IPS DF 6.9 (cell line): ENCODE data around the gene AMPH.
"Not testable (repeated sequence)": the region's sequence is repeated elsewhere in the genome, so short reads cannot be mapped to it uniquely, and the experiment has no call there.

Experiments
- DNase-seq: peaks from one replicate; pipeline ENCODE4 v3.0.0-alpha.2; 2013; ENCODE audit warnings: low read depth, low spot score
- H3K27ac ChIP-seq: one replicate; pipeline ENCODE4 v1.5.1; 2013; ENCODE audit warnings: low read length, control low read depth
- H3K27me3 ChIP-seq: 2 replicates; pipeline ENCODE4 v1.6.1; 2013; ENCODE audit warnings: mild to moderate bottlenecking, low read length; ENCODE audit not compliant: control insufficient read depth, insufficient read depth
- H3K36me3 ChIP-seq: 2 replicates; pipeline ENCODE4 v1.6.1; 2013; ENCODE audit warnings: low read length; ENCODE audit not compliant: control insufficient read depth, insufficient read depth
- H3K4me1 ChIP-seq: 2 replicates; pipeline ENCODE4 v1.6.1; 2013; ENCODE audit warnings: low read length; ENCODE audit not compliant: control insufficient read depth, insufficient read depth
- H3K4me3 ChIP-seq: 2 replicates; pipeline ENCODE4 v1.5.1; 2013; ENCODE audit warnings: mild to moderate bottlenecking, low read length
- H3K9me3 ChIP-seq: 2 replicates; pipeline ENCODE4 v1.6.1; 2013; ENCODE audit warnings: low read length, inconsistent platforms; ENCODE audit not compliant: control insufficient read depth, insufficient read depth
- WGBS: extraction: QIAGEN DNeasy Blood & Tissue Kit; methylation state at CpG from one replicate; pipeline ENCODE4 v1.1.7; 2013; ENCODE audit warnings: mixed read lengths, missing lambda C conversion rate; ENCODE audit not compliant: insufficient read length, insufficient coverage; 5-methylcytosine and 5-hydroxymethylcytosine counted together

Gene AMPH

GRCh38 chr7:38375453-38375852, 255.7 kb downstream of the AMPH start:
- Histone ChIP-seq H3K27me3 (no peaks in the 10 kb centered on the region), H3K9me3 (no peaks in the 10 kb centered on the region), H3K4me1 (no peaks in the 10 kb centered on the region), H3K27ac (no peak overlapping the region), H3K4me3 (no peak overlapping the region), H3K36me3 (no peaks in the 10 kb centered on the region)
- DNase-seq: no peak
- WGBS: no CpG with 5 or more reads among the region's 4 CpGs

DNA sequence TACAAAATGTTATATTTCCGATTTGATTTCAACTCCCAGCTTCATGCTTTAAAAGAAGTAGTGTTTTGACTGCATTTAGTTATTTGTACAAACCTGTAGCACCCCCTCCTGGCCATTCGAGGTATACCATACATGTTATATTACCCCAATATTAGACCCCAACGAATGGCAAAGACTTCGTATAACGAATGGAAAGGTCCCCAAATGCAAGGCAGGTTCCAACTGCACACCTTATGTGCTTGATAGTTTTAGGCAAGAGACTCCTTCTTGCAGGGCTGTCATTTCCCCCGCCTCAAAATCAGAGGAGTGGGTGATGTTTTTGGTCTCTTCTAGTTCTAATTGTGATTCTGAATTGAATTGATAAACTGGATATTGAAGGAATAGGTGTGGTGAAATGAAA, 256.7 kb downstream of the AMPH start:
- H3K27ac ChIP-seq: no peak overlapping the region
- H3K36me3 ChIP-seq: no peaks in the 10 kb centered on the region
- no peaks in the 10 kb centered on the region for H3K27me3 ChIP-seq
- no peak for DNase-seq
- no peaks in the 10 kb centered on the region for H3K9me3 ChIP-seq
- H3K4me3 ChIP-seq: no peak overlapping the region
- WGBS: no CpG with 5 or more reads among the region's 6 CpGs
- H3K4me1 ChIP-seq: no peaks in the 10 kb centered on the region; the same call in 1 of the 2 replicates

DNA sequence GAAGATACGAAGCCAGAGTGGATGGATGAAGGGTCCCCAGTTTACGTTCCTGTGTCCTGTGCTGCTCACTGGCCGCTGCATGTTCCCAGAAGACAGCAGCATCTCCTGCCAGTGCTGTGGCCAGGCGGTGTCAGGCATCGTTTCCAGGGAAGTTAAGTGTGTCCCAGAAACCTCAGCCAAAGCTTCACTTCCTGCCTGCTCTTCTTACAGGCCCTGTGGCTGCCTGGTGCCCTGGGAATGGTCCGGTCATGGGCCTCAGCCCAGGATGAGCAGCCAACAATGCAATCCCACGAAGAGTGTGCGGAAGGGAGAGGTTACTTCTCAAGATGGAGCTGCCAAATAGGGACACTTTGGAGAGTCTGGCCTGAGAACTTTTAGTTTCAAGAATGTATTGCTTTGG, 258.0 kb downstream of the AMPH start:
- no peak for DNase-seq
- no peak overlapping the region for H3K27ac ChIP-seq
- no CpG with 5 or more reads among the region's 8 CpGs for WGBS
- H3K36me3 ChIP-seq: no peaks in the 10 kb centered on the region
- no peak overlapping the region for H3K4me3 ChIP-seq
- H3K4me1 ChIP-seq: peaks cover 1% of the 10 kb centered on the region; the same call in 1 of the 2 replicates
- no peaks in the 10 kb centered on the region for H3K27me3 ChIP-seq
- H3K9me3 ChIP-seq: no peaks in the 10 kb centered on the region

- Histone ChIP-seq H3K9me3 (no peaks in the 10 kb centered on the region), H3K27me3 (no peaks in the 10 kb centered on the region), H3K4me1 (peaks cover 1% of the 10 kb centered on the region; the same call in 1 of the 2 replicates), H3K27ac (no peak overlapping the region), H3K4me3 (no peak overlapping the region), H3K36me3 (no peaks in the 10 kb centered on the region)
- DNase-seq: no peak
- no CpG with 5 or more reads among the region's 7 CpGs for WGBS
Measured at GRCh38 chr7:38372290-38372689, 258.9 kb downstream of the AMPH start.

DNA sequence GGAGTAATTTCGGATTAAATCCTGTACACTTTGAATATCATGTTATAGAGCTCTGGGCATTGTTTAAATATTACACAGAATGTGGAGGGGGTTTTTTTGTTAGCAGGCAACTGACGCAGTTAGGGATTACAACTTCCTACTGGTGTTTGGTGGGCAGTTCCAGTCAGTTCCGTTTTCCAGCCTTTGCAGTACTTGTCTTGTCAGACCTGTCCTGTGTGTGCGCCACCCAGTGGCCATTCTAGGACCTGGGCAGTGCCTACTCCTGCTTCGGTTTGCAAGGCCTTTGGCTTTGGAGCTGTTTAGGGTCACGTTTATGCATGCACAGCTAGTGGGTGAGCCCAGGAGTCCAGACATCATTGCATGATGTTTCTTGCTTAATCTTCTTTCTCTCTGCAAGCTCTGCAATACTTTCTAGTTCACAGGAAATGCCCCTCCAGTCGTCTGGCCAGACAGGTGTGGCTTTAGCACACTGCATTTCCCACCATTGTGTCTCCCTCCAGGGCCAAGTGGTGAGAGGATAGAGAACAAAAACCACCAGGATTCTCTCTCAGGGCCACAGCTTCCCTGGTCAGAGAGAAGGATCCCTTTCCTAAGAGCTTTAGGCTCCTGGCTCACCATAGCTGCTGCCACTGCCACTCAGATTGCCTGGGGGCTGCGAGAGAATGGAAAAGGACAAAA, 261.2 kb downstream of the AMPH start:
- Histone ChIP-seq H3K36me3 (no peaks in the 10 kb centered on the region), H3K4me3 (no peak overlapping the region), H3K27ac (no peak overlapping the region), H3K4me1 (peaks cover 1% of the 10 kb centered on the region; the same call in 1 of the 2 replicates), H3K9me3 (no peaks in the 10 kb centered on the region), H3K27me3 (no peaks in the 10 kb centered on the region)
- no peak for DNase-seq
- no CpG with 5 or more reads among the region's 8 CpGs for WGBS

DNA sequence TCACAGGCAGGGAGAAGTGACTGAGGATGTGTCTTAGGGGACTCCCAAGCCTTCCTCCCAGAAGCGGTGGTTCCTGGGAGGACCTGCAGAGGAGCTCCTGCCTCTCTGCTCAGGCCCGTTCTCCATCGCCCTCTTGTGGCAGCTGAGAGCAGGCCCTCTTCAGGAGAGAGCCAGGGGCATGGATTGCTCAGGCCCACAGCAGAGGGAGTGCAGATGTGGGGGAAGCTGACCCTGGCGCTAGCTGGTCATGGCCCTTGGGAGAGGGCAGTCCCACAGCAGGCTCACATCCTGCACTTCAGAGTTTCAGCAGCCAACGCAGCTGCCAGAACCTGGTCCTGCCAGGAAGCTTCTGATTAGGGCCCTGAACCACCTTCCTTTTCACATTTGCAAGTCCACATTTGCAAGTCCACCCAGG, 263.0 kb downstream of the AMPH start:
- no peak overlapping the region for H3K27ac ChIP-seq

GRCh38 chr7:38367301-38367890, 263.8 kb downstream of the AMPH start:
- H3K9me3 ChIP-seq: no peaks in the 10 kb centered on the region
- no peak for DNase-seq
- H3K4me3 ChIP-seq: no peak overlapping the region
- no peaks in the 10 kb centered on the region for H3K36me3 ChIP-seq
- H3K4me1 ChIP-seq: peaks cover 1% of the 10 kb centered on the region; the same call in 1 of the 2 replicates
- no CpG with 5 or more reads among the region's 1 CpG for WGBS
- H3K27ac ChIP-seq: no peak overlapping the region
- H3K27me3 ChIP-seq: no peaks in the 10 kb centered on the region

More for the DNA sequence above, 263.0 kb downstream of the AMPH start:
- peaks cover 1% of the 10 kb centered on the region; the same call in 1 of the 2 replicates for H3K4me1 ChIP-seq
- peak; percentile 88 for DNase-seq
- no peaks in the 10 kb centered on the region for H3K9me3 ChIP-seq
- no peak overlapping the region for H3K4me3 ChIP-seq
- no peaks in the 10 kb centered on the region for H3K36me3 ChIP-seq
- WGBS: no CpG with 5 or more reads among the region's 5 CpGs
- no peaks in the 10 kb centered on the region for H3K27me3 ChIP-seq

DNA sequence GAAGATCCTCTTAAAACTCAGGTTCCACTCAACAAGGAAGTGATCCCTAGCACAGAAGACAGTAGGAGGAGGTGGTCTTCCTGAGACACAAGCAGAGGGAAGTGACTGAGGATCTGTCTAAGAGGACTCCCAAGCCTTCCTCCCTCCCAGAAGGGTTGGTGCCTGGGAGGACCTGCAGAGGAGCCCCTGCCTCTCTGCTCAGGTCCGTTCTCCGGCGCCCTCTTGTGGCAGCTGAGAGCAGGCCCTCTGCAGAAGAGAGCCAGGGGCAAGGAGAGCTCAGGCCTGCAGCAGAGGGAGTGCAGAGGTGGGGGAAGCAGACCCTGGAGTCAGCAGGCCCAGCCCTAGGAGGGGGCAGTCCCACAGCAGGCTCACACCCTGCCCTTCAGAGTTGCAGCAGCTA, 267.8 kb downstream of the AMPH start:
- not testable (repeated sequence) for H3K4me1 ChIP-seq, H3K4me3 ChIP-seq, H3K27ac ChIP-seq, H3K36me3 ChIP-seq, H3K9me3 ChIP-seq, H3K27me3 ChIP-seq, DNase-seq
- whole genome bisulfite sequencing: no CpG with 5 or more reads among the region's 3 CpGs

DNA sequence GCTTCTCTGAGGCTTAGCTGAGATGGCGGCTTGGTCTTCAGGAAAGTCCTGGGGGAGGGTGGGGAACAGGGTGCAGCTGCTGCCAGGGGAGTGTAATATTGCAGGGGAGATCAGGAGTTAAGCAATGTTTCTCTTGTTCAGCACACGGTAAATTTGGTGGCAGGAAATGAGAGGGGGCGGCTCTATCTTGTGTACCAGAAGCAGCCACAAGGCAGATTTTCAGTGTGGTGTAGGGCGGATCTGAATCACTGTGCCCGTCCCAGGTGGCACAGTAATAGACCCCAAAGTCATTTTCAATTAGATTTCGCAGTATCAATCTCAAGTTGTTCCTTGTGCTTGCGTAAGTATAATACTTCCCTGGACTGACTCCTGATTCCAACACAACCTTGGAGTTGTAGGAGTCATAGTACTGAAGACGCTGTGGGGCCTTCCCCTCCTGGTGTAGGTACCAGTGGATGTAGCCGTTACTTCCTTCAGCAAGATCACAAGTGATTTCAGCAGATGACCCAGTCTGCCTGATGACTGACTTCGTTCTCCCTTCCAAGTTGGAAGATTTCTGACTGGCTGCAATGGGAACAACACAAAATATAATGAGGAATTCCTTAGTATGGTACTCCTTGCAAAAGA, 268.4 kb downstream of the AMPH start:
- H3K9me3 ChIP-seq, H3K36me3 ChIP-seq, DNase-seq, H3K27ac ChIP-seq, H3K27me3 ChIP-seq, H3K4me1 ChIP-seq, H3K4me3 ChIP-seq: not testable (repeated sequence)
- no CpG with 5 or more reads among the region's 10 CpGs for WGBS

DNA sequence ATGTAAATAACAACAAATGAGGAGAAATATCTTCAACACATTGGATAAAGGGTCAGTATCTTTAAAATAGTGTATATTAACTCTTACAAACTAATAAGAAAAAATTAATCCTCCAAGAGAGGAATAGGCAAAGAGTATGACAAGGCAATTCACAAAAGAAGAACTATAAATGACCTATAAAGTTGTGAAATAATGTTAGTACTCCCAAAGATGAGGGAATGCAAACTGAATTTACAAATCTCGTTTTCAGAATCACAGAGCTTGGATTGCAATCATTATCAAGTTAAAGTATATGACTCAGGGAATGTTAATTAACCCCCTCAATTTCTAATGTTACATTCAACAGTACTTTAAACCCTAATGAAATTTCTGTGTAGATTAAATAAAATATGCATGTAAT, 270.4 kb downstream of the AMPH start:
- H3K4me1 ChIP-seq: no peaks in the 10 kb centered on the region
- no peaks in the 10 kb centered on the region for H3K27me3 ChIP-seq
- no CpG with 5 or more reads among the region's 1 CpG for WGBS

More for the DNA sequence above, 270.4 kb downstream of the AMPH start:
- Histone ChIP-seq H3K4me3 (no peak overlapping the region), H3K27ac (no peak overlapping the region), H3K36me3 (no peaks in the 10 kb centered on the region), H3K9me3 (no peaks in the 10 kb centered on the region)
- no peak for DNase-seq
